ENCODE results near the gene OR5D14.

The OR5D14 gene

DNA sequence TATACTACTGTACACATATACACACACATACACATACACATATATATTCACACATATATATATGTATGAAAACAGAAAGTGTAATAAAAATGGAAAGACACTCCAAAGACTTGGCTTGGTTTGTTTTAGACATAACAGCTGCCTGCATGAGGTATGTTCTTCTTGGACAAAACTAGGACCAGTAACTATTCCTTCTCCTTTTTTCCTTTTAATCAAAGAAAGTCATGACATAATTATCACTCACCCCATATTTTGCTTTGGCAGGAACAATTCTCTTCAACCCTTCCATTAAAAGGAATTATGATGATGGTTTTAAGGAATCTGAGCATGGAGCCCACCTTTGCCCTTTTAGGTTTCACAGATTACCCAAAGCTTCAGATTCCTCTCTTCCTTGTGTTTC, at the start of gene OR5D14:
OR5D14 (plus strand) TSS at position 301 of the 400 bp plus-strand sequence; CDS start at position 301, 0 bp downstream.
- no peak for DNase-seq

GRCh38 chr11:55773138-55773537, 22.2 kb upstream of the OR5D14 start, which contains the start of gene OR5D13:
OR5D13 (plus strand) TSS chr11:55773438; CDS start chr11:55773438, 0 bp downstream.
- no peak for DNase-seq

GRCh38 chr11:55791606-55792005, 3.8 kb upstream of the OR5D14 start:
- no peak for DNase-seq

DNA sequence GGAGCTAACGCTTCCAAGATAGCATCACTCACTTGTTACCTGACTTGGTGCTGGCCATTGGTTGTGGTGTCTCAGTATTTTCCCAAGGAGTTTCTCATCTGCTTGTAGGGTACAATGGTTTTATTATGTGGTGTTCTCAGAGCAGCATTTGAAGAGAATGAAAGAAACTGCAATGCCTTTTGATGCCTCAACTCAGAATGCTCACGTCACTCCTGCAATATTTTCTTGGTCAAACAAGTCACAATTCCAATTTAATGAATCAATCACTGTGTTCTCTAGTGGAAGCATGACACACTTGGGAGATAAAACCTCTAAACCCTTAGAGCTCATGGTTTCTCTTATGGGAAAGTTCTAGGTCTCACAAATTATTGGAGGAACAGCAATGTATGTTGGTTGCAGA, 2.0 kb upstream of the OR5D14 start:
- no peak for DNase-seq

GRCh38 chr11:55806248-55806647, 10.9 kb downstream of the OR5D14 start:
- DNase-seq, result no peak

DNA sequence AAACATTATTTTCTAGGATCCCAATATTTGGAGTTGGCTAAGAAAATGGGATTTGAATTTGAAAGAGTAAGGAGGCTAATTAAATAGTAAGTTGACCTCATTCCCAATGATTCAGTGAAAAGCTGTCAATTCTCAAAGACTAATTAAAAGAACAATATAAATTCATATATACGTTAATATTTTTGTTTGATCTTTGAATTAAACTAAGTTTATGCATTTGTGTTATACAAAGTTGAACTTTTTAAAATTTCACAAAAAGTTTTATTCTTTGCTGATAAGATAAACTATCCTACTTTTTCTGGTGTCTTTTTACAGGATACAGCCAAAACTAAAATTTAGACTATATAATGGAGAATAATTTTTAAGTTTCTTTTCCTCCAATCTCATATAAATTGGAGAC, 15.7 kb downstream of the OR5D14 start, which contains the start of gene OR5L1:
OR5L1 (plus strand) TSS at position 301 of the 400 bp plus-strand sequence. CDS start 100 bp downstream, outside the sequence.
- DNase-seq, result no peak

- DNase-seq, result no peak
Measured at GRCh38 chr11:55819330-55819729, 24.0 kb downstream of the OR5D14 start, which contains the start of gene OR5D18. OR5D18 (plus strand) TSS chr11:55819630; CDS start chr11:55819630, 0 bp downstream.

DNA sequence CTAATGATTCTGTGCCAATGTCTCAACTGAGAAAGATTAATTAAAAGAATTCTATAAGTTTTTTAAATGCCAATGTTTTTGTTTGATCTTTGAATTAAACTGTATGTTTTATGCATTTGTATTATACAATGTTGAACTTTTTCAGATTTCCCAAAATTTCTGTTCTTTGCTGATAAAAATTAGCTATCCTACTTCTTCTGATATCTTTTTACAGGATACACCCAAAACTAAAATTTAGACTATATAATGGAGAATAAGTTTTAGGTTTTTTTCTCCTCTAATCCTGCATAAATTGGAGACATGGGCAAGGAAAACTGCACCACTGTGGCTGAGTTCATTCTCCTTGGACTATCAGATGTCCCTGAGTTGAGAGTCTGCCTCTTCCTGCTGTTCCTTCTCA, 31.6 kb downstream of the OR5D14 start, which contains the start of gene OR5L2:
OR5L2 (plus strand) TSS at position 301 of the 400 bp plus-strand sequence; CDS start at position 301, 0 bp downstream.
- no peak for DNase-seq

DNA sequence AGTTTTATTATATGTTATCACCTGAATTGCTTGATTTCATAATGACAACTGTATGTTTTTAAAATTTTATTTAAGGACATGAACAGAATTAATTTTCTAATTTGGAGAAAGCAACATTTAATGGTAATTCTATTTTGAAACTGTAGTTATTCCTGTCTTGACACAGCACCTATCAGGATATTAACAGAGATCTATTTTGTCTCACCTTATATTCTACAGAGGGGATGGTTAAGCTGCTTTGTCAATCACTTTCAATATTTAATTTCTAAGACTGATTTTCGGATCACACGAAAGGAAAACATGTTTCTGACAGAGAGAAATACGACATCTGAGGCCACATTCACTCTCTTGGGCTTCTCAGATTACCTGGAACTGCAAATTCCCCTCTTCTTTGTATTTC, 43.1 kb downstream of the OR5D14 start, which contains the start of gene OR5D16:
OR5D16 (plus strand) TSS at position 301 of the 400 bp plus-strand sequence; CDS start at position 301, 0 bp downstream.
- DNase-seq, result no peak

Measured in amygdala (tissue), 56 donors.